H9 (cell line): Measurements from ENCODE around the gene SETD6. TPM values are rescaled to one million over a fixed set of nuclear protein-coding genes. Genes with fewer than 3 reads are reported as not detected.
A peak's percentile ranks its signal among the peaks of the same experiment; 100 is the strongest.

Source experiments
- DNase-seq: peaks from one replicate; pipeline ENCODE4 v3.0.0-alpha.2; 2017
- H2AFZ ChIP-seq: one replicate; pipeline ENCODE4 v1.6.1; 2013; ENCODE audit warnings: mild to moderate bottlenecking, low read length, control low read depth, moderate library complexity
- H2AK5ac ChIP-seq: 2 replicates; pipeline ENCODE4 v1.6.1; 2013; ENCODE audit warnings: low read length, control low read depth, mixed read lengths; ENCODE audit not compliant: insufficient read length
- H2BK120ac ChIP-seq: one replicate; pipeline ENCODE4 v1.6.1; 2013; ENCODE audit warnings: low read depth, mild to moderate bottlenecking, low read length, control low read depth, inconsistent platforms; ENCODE audit not compliant: poor library complexity, severe bottlenecking
- H2BK12ac ChIP-seq: 2 replicates; pipeline ENCODE4 v1.6.1; 2013; ENCODE audit warnings: low read length, control low read depth, mixed read lengths, low read depth; ENCODE audit not compliant: insufficient read length
- H2BK15ac ChIP-seq: 2 replicates; pipeline ENCODE4 v1.6.1; 2013; ENCODE audit warnings: low read depth, low read length, control low read depth
- H2BK20ac ChIP-seq: one replicate; pipeline ENCODE4 v1.6.1; 2013; ENCODE audit warnings: low read depth, mild to moderate bottlenecking, low read length, control low read depth, inconsistent platforms; ENCODE audit not compliant: poor library complexity, severe bottlenecking
- H2BK5ac ChIP-seq: 2 replicates; pipeline ENCODE4 v1.6.1; 2013; ENCODE audit warnings: low read length, control low read depth, mixed read lengths; ENCODE audit not compliant: insufficient read length
- H3K14ac ChIP-seq: 2 replicates; pipeline ENCODE4 v1.6.1; 2013; ENCODE audit warnings: low read length, control low read depth; ENCODE audit not compliant: insufficient read depth
- H3K18ac ChIP-seq: 2 replicates; pipeline ENCODE4 v1.6.1; 2013; ENCODE audit warnings: low read depth, mild to moderate bottlenecking, mixed read lengths, low read length, control low read depth; ENCODE audit not compliant: insufficient read length
- H3K23ac ChIP-seq: 2 replicates; pipeline ENCODE4 v1.6.1; 2013; ENCODE audit warnings: low read length, control low read depth, mixed read lengths, low read depth; ENCODE audit not compliant: insufficient read length
- H3K23me2 ChIP-seq: 2 replicates; pipeline ENCODE4 v1.6.1; 2013; ENCODE audit warnings: low read depth, mild to moderate bottlenecking, mixed read lengths, low read length, control low read depth; ENCODE audit not compliant: insufficient read length, poor library complexity, severe bottlenecking
- H3K27ac ChIP-seq: 2 replicates; pipeline ENCODE4 v1.5.1; 2013; ENCODE audit warnings: low read length, control low read depth, mixed read lengths, low read depth; ENCODE audit not compliant: insufficient read length
- H3K27me3 ChIP-seq: 2 replicates; pipeline ENCODE4 v1.6.1; 2013; ENCODE audit warnings: low read length, control low read depth, inconsistent platforms; ENCODE audit not compliant: insufficient read depth
- H3K4ac ChIP-seq: 2 replicates; pipeline ENCODE4 v1.6.1; 2013; ENCODE audit warnings: low read depth, mild to moderate bottlenecking, control low read depth, inconsistent platforms, low read length, moderate library complexity
- H3K4me1 ChIP-seq: 2 replicates; pipeline ENCODE4 v1.6.1; 2013; ENCODE audit warnings: low read length, control low read depth, inconsistent platforms; ENCODE audit not compliant: insufficient read depth
- H3K4me2 ChIP-seq: 2 replicates; pipeline ENCODE4 v1.6.1; 2013; ENCODE audit warnings: low read length, control low read depth, mixed read lengths; ENCODE audit not compliant: insufficient read length, insufficient read depth
- H3K56ac ChIP-seq: 2 replicates; pipeline ENCODE4 v1.6.1; 2013; ENCODE audit warnings: low read depth, mild to moderate bottlenecking, mixed read lengths, low read length, control low read depth; ENCODE audit not compliant: insufficient read length
- H3K79me1 ChIP-seq: 2 replicates; pipeline ENCODE4 v1.6.1; 2013; ENCODE audit warnings: low read depth, mild to moderate bottlenecking, moderate library complexity, low read length, control low read depth, inconsistent platforms; ENCODE audit not compliant: insufficient read depth, poor library complexity, severe bottlenecking
- H3K79me2 ChIP-seq: 2 replicates; pipeline ENCODE4 v1.6.1; 2013; ENCODE audit warnings: low read length, control low read depth, inconsistent platforms; ENCODE audit not compliant: insufficient read depth
- H3K9ac ChIP-seq: 2 replicates; pipeline ENCODE4 v1.6.1; 2013; ENCODE audit warnings: low read length, control low read depth, mixed read lengths; ENCODE audit not compliant: insufficient read length; ENCODE audit errors: extremely low read depth
- H3K9me3 ChIP-seq: one replicate; pipeline ENCODE4 v1.6.1; 2013; ENCODE audit warnings: low read depth, low read length, inconsistent platforms; ENCODE audit not compliant: control insufficient read depth
- H3T11ph ChIP-seq: one replicate; pipeline ENCODE4 v1.6.1; 2013; ENCODE audit warnings: mild to moderate bottlenecking, low read length, control low read depth, inconsistent platforms
- H4K20me1 ChIP-seq: one replicate; pipeline ENCODE4 v1.6.1; 2013; ENCODE audit not compliant: control insufficient read depth, insufficient read length, insufficient read depth
- H4K5ac ChIP-seq: 2 replicates; pipeline ENCODE4 v1.6.1; 2013; ENCODE audit warnings: low read depth, mild to moderate bottlenecking, mixed read lengths, low read length, control low read depth; ENCODE audit not compliant: insufficient read length
- H4K8ac ChIP-seq: replicated peaks from 2 replicates; pipeline ENCODE4 v1.6.1; 2013; ENCODE audit warnings: low read length, control low read depth, mixed read lengths, low read depth; ENCODE audit not compliant: insufficient read length
- H4K91ac ChIP-seq: 2 replicates; pipeline ENCODE4 v1.6.1; 2013; ENCODE audit warnings: low read depth, mild to moderate bottlenecking, moderate library complexity, mixed read lengths, low read length, control low read depth; ENCODE audit not compliant: insufficient read length
- H3K27ac Mint-ChIP-seq, 3 experiments: 2 replicates in 2 of 3; 3 replicates in 1 of 3; pipeline ENCODE4 v1.8.0; 2020 to 2021; ENCODE audit warnings: mixed read lengths in 3 of 3, mild to moderate bottlenecking in 1 of 3, moderate library complexity in 1 of 3
- H3K27me3 Mint-ChIP-seq: 2 replicates; pipeline ENCODE4 v1.8.0; 2021; ENCODE audit warnings: low read depth, mild to moderate bottlenecking, moderate library complexity, mixed read lengths
- H3K36me3 Mint-ChIP-seq, 3 experiments: 2 replicates in 2 of 3; 3 replicates in 1 of 3; pipeline ENCODE4 v1.8.0; 2020 to 2021; ENCODE audit warnings: low read depth in 3 of 3, mixed read lengths in 3 of 3; ENCODE audit not compliant: insufficient read depth in 1 of 3
- H3K4me1 Mint-ChIP-seq, 2 experiments: 2 replicates each; pipeline ENCODE4 v1.8.0; 2020; ENCODE audit warnings: mixed read lengths in 2 of 2
- H3K4me3 Mint-ChIP-seq, 2 experiments: 2 replicates in 1 of 2; 3 replicates in 1 of 2; pipeline ENCODE4 v1.8.0; 2020 to 2021; ENCODE audit warnings: mild to moderate bottlenecking in 2 of 2, mixed read lengths in 2 of 2, moderate library complexity in 1 of 2
- H3K9me3 Mint-ChIP-seq, 2 experiments: 2 replicates in 1 of 2; 3 replicates in 1 of 2; pipeline ENCODE4 v1.8.0; 2020; ENCODE audit warnings: mild to moderate bottlenecking in 2 of 2, mixed read lengths in 2 of 2, moderate library complexity in 1 of 2
- WGBS: extraction: QIAGEN DNeasy Blood & Tissue Kit; methylation state at CpG from one replicate; pipeline ENCODE4 v1.1.7; 2013; ENCODE audit warnings: missing lambda C conversion rate, low lambda C conversion rate, mixed read lengths; ENCODE audit not compliant: insufficient read length; ENCODE audit errors: extremely low coverage; 5-methylcytosine and 5-hydroxymethylcytosine counted together
- total RNA-seq: library from RNA; stranded (reverse); gene quantifications from 2 replicates; pipeline ENCODE4 v1.2.1, GENCODE V29; 2021
- TF ChIP-seq, protein P1 (sequence below): fragments of 200-600 bp; sonication (generic); conservative IDR thresholded peaks from 3 replicates; pipeline ENCODE4 v1.8.0; 2021; ENCODE audit warnings: antibody characterized with exemption, mild to moderate bottlenecking

Gene SETD6
- total RNA-seq, 1 experiment from 2014 or later = 55.6 TPM

DNA sequence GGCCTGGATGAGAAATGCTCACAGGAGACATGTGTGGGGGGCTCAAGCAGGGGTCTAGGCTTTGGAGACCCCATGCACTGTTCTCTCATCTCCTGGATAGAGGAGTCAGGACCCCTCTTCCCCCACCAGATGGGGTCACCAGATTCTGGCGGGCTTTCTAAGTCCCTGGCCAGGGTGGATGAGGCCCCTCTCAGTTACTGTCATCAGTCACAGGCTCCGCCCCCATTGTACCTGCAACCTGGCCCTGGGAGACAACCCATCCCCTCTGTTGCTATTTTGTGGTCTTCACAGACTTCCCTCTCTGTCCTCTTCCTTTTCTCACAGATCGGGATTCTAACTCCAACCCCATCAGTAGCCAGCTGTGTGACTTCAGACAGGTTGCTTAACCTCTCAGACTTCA, 48.9 kb upstream of the SETD6 start:
- peaks cover 81% of the 10 kb centered on the region for H3K27me3 Mint-ChIP-seq
- Histone ChIP-seq H3K27me3 (peaks cover 23% of the 10 kb centered on the region; the same call in 1 of the 2 replicates), H3K4me2 (no peak overlapping the region)

More for the DNA sequence above, 48.9 kb upstream of the SETD6 start:
- Histone ChIP-seq H3T11ph (no peak overlapping the region), H4K91ac (no peak overlapping the region), H3K23me2 (peaks cover 23% of the 10 kb centered on the region), H3K23ac (no peak overlapping the region), H2BK5ac (no peak overlapping the region), H4K5ac (no peak overlapping the region), H3K9me3 (no peaks in the 10 kb centered on the region), H2AK5ac (no peak overlapping the region), H3K9ac (no peak overlapping the region), H3K4me1 (no peaks in the 10 kb centered on the region), H2BK12ac (no peak overlapping the region), H3K14ac (no peak overlapping the region), H3K4ac (no peak overlapping the region), H4K20me1 (no peaks in the 10 kb centered on the region), H3K79me2 (no peaks in the 10 kb centered on the region), H2BK120ac (no peak overlapping the region), H3K79me1 (no peaks in the 10 kb centered on the region), H2BK15ac (no peak overlapping the region), H2BK20ac (no peak overlapping the region), H3K56ac (no peak overlapping the region), H3K27ac (no peak overlapping the region), H2AFZ (no peak overlapping the region), H3K18ac (no peak overlapping the region), H4K8ac (no peak overlapping the region)
- H3K36me3 Mint-ChIP-seq = peaks cover 0 to 6% (median 0%) of the 10 kb centered on the region in 3 experiments; a peak in 2 of 7 replicates
- peaks cover 11 to 32% of the 10 kb centered on the region in 2 experiments for H3K4me1 Mint-ChIP-seq
- no peak overlapping the region for H3K27ac Mint-ChIP-seq
- no peak for DNase-seq
- WGBS = no CpG with 5 or more reads among the region's 3 CpGs
- peaks cover 0 to 3% of the 10 kb centered on the region in 2 experiments; a peak in 2 of 5 replicates for H3K9me3 Mint-ChIP-seq
- peak overlapping the region in 1 of 2 experiments; percentile 65; a peak in 2 of 5 replicates for H3K4me3 Mint-ChIP-seq
- TF ChIP-seq, protein P1, sequence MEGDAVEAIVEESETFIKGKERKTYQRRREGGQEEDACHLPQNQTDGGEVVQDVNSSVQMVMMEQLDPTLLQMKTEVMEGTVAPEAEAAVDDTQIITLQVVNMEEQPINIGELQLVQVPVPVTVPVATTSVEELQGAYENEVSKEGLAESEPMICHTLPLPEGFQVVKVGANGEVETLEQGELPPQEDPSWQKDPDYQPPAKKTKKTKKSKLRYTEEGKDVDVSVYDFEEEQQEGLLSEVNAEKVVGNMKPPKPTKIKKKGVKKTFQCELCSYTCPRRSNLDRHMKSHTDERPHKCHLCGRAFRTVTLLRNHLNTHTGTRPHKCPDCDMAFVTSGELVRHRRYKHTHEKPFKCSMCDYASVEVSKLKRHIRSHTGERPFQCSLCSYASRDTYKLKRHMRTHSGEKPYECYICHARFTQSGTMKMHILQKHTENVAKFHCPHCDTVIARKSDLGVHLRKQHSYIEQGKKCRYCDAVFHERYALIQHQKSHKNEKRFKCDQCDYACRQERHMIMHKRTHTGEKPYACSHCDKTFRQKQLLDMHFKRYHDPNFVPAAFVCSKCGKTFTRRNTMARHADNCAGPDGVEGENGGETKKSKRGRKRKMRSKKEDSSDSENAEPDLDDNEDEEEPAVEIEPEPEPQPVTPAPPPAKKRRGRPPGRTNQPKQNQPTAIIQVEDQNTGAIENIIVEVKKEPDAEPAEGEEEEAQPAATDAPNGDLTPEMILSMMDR = no peak
